Cardiac septum (tissue), 1 donor: ENCODE data around the gene RCOR3. TPM values are rescaled to one million over a fixed set of nuclear protein-coding genes. Genes with fewer than 3 reads are reported as not detected.

Source experiments
- DNase-seq: peaks from one replicate; pipeline ENCODE4 v3.0.0-alpha.2; 2020; ENCODE audit warnings: low spot score
- intact Hi-C: fragments of 100-400 bp; cut with DNase I; formaldehyde crosslinking; loops from one replicate; pipeline ENCODE4 v1.14.0; 2022
- total RNA-seq: library from RNA; stranded (reverse); fragmentation: NEBNext Ultra II Directional; extraction: Animal tissue kit (Norgen Biotek cat#: 25700); gene quantifications from one replicate; pipeline ENCODE4 v1.2.1, GENCODE V29; 2021
- donor health status: DM: no; HTN: no; CAD: no.

The RCOR3 gene
- total RNA-seq, 1 donor from 2014 or later, result 58.2 TPM

DNA sequence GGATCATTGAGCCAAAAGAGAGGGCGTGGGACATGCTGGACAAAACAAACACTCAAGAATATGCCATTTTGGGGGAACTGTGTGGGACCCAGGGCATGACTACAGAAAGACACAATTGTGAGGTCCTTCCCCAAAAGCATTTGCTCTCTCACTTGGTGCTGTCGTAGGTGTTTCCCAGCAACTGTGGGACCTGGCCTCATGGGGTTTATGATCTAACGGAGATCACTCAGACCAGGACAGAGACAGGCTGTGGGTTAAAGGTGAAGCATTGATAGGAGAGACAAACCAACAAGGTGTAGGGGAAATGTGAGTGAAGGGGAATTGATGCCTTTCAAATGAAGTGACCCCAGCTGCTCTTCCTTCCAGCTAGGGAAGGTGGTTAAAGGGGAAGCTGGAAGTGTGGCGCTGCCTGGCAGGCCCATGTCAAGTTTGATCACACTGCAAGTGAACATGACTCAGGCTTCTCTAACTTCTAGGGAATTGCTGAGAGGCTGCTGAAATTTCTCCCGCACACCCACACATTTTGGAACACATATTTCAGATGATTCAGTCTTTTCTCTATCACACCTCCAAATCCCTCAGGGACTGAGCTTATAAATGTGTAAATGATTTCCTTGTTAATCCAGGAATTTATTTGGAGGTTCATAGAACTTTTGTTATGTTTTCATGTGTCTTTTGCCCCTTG is 97.7 kb downstream of the RCOR3 start:
- intact Hi-C loops, result no loop called here
- DNase-seq, result no peak

DNA sequence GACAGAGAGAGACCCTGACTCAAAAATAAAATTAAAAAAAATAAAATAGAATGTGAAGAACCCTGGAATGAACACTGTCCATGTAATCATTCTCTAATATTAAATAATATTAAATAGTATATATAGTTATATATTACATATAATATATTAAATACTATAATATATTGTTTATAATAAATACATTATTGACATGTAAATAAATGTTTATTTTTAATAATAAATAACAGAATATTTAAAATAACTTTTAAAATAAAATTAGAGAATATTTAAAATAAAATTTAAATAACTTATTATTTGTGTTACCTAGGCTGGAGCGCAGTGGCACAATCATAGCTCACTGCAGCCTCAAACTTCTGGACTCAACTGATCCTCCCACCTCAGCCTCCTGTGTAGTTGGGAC is 99.5 kb downstream of the RCOR3 start:
- intact Hi-C loops, result no loop called here
- no peak for DNase-seq

DNA sequence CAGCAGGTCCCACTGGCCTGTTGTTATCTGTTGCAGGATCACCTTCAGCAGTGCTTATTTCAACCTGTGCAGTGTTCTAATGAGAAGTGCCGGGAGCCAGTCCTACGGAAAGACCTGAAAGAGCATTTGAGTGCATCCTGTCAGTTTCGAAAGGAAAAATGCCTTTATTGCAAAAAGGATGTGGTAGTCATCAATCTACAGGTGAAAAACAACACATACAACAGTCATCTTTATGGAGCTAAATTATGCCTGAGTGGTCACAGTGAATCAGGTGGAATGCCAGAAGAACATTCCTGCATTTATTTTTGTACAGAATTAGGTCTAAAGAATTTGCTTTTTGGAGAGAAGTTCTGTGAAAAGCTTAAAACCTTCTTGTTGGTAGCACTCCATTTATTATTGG is 100.7 kb downstream of the RCOR3 start:
- intact Hi-C loops, result no loop called here
- no peak for DNase-seq

DNA sequence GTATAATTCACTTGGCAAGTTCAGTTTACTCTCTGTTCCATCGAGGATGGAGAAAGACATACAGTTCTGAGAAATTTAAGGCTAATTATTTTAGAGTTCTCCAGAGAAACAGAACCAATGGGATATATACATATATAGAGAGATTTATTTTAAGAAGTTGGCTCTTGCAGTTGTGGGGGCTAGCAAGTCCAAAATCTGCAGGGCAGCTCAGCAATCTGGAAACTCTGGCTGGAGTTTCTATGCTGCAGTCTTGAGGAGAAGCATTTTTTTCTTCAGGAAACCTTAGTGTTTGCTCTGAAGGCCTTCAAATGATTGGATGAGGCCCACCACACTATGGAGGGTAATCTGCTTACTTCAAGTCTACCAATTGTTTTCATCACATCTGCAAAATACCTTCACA is 102.0 kb downstream of the RCOR3 start:
- DNase-seq, result no peak
- intact Hi-C loops, result no loop called here

Other genes starting within 250 kb of the RCOR3 start
- gene KCNH1, start 125.2 kb upstream of the RCOR3 start, total RNA-seq, result not detected
- gene TRAF5, start 67.5 kb downstream of the RCOR3 start, total RNA-seq, result 4.2 TPM
- gene RD3, start 232.8 kb downstream of the RCOR3 start, total RNA-seq, result not detected